A673 (cell line): ENCODE measurements around the gene KRT80. TPM values are rescaled to one million over a fixed set of nuclear protein-coding genes. Genes with fewer than 3 reads are reported as not detected.

Experiments used
- BruUV-seq: library from RNA; stranded (reverse); fragments of 400-500 nt; replicated peaks from 2 replicates; lab custom pipeline; 2021; lab: Mats Ljungman, UMichigan
- CTCF ChIA-PET: fragments of 300-600 bp; sonication (Branson Sonifier 250); formaldehyde crosslinking; loops from one replicate; lab custom pipeline; 2022; ENCODE audit warnings: antibody characterized with exemption; lab: Charles Lee
- POLR2A ChIA-PET: fragments of 300-600 bp; sonication (Branson Sonifier 250); formaldehyde crosslinking; loops from one replicate; lab custom pipeline; 2022; ENCODE audit warnings: antibody characterized with exemption; ENCODE audit not compliant: low non-redundant PET; lab: Charles Lee
- DNase-seq: peaks from one replicate; pipeline ENCODE4 v3.0.0-alpha.2; 2015; ENCODE audit warnings: low spot score
- H3K27ac ChIP-seq: fragments of 200-600 bp; sonication (generic); 2 replicates; pipeline ENCODE4 v1.5.1; 2016; ENCODE audit warnings: mixed run types, low read depth, mild to moderate bottlenecking, mixed read lengths, antibody characterized with exemption, low read length; ENCODE audit not compliant: poor library complexity, severe bottlenecking
- H3K27me3 ChIP-seq: fragments of 200-600 bp; sonication (generic); replicated peaks from 2 replicates; pipeline ENCODE4 v1.6.1; 2017; ENCODE audit warnings: mixed run types, low read depth, mild to moderate bottlenecking, mixed read lengths, antibody characterized with exemption, low read length; ENCODE audit not compliant: insufficient read depth, poor library complexity
- H3K36me3 ChIP-seq: fragments of 200-600 bp; sonication (generic); 2 replicates; pipeline ENCODE4 v1.6.1; 2016; ENCODE audit warnings: mixed run types, mild to moderate bottlenecking, mixed read lengths, antibody characterized with exemption, low read length; ENCODE audit not compliant: insufficient read depth, poor library complexity, severe bottlenecking
- H3K4me1 ChIP-seq: fragments of 200-600 bp; sonication (generic); 2 replicates; pipeline ENCODE4 v1.6.1; 2017; ENCODE audit warnings: mixed run types, mild to moderate bottlenecking, mixed read lengths, antibody characterized with exemption, low read length; ENCODE audit not compliant: insufficient read depth, poor library complexity, severe bottlenecking
- H3K4me3 ChIP-seq: fragments of 200-600 bp; sonication (generic); 2 replicates; pipeline ENCODE4 v1.5.1; 2016; ENCODE audit warnings: low read depth, mixed run types, mild to moderate bottlenecking, mixed read lengths, low read length; ENCODE audit not compliant: poor library complexity, severe bottlenecking
- H3K9me3 ChIP-seq: fragments of 200-600 bp; sonication (generic); 2 replicates; pipeline ENCODE4 v1.6.1; 2016; ENCODE audit warnings: mixed run types, low read depth, mild to moderate bottlenecking, mixed read lengths, antibody characterized with exemption, low read length; ENCODE audit not compliant: poor library complexity, severe bottlenecking
- CTCF ChIP-seq: fragments of 300-800, 200-600 bp; sonication (generic); conservative IDR thresholded peaks from 2 replicates; pipeline ENCODE4 v1.5.1; 2017; ENCODE audit warnings: low read depth, mild to moderate bottlenecking, antibody characterized with exemption, low read length, moderate library complexity, mixed read lengths
- EZH2 ChIP-seq: fragments of 200-600 bp; sonication (generic); IDR thresholded peaks from 2 replicates; pipeline ENCODE4 v1.6.1; 2017; ENCODE audit warnings: borderline replicate concordance, low read depth, mild to moderate bottlenecking, mixed read lengths, antibody characterized with exemption, low read length; ENCODE audit not compliant: poor library complexity, severe bottlenecking
- intact Hi-C: fragments of 100-400 bp; cut with micrococcal nuclease; formaldehyde crosslinking; loops from one replicate; pipeline ENCODE4 v1.10.0; 2022; ENCODE audit not compliant: unreplicated experiment
- total RNA-seq: library from RNA; stranded (reverse); gene quantifications from 2 replicates; pipeline ENCODE4 v1.2.3, GENCODE V29; 2021

The KRT80 gene
- total RNA-seq, 1 experiment from 2014 or later, result 1.0 TPM

GRCh38 chr12:52173526-52173925 is 18.3 kb downstream of the KRT80 start:
- intact Hi-C loops, result no loop called here
- no peaks in the 10 kb centered on the region for H3K9me3 ChIP-seq
- no peaks in the 10 kb centered on the region for H3K36me3 ChIP-seq
- CTCF ChIA-PET, result no interaction called here
- no peak for DNase-seq
- H3K4me3 ChIP-seq, result no peak overlapping the region
- H3K27ac ChIP-seq, result no peak overlapping the region
- no TSS peak for BruUV-seq
- H3K27me3 ChIP-seq, result no peaks in the 10 kb centered on the region
- peaks cover 18% of the 10 kb centered on the region for H3K4me1 ChIP-seq
- TF ChIP-seq EZH2 (no peak), CTCF (no peak)
- POLR2A ChIA-PET, result no interaction called here

GRCh38 chr12:52172956-52173355 is 18.9 kb downstream of the KRT80 start:
- BruUV-seq, result no TSS peak
- Histone ChIP-seq H3K4me3 (no peak overlapping the region), H3K4me1 (peaks cover 18% of the 10 kb centered on the region), H3K27me3 (no peaks in the 10 kb centered on the region), H3K9me3 (no peaks in the 10 kb centered on the region), H3K36me3 (no peaks in the 10 kb centered on the region), H3K27ac (no peak overlapping the region)
- intact Hi-C loops, result no loop called here
- TF ChIP-seq CTCF (no peak), EZH2 (no peak)
- DNase-seq, result no peak
- ChIA-PET POLR2A (no interaction called here), CTCF (no interaction called here)

- Histone ChIP-seq H3K4me1 (peaks cover 18% of the 10 kb centered on the region), H3K9me3 (no peaks in the 10 kb centered on the region), H3K27ac (no peak overlapping the region), H3K27me3 (no peaks in the 10 kb centered on the region), H3K4me3 (no peak overlapping the region), H3K36me3 (no peaks in the 10 kb centered on the region)
- no peak for DNase-seq
- BruUV-seq, result no TSS peak
- POLR2A ChIA-PET, result no interaction called here
- intact Hi-C loops, result no loop called here
- CTCF ChIA-PET, result no interaction called here
- no peak for TF ChIP-seq EZH2
- peak; percentile 65 for TF ChIP-seq CTCF
Measured at GRCh38 chr12:52171950-52172512, 19.8 kb downstream of the KRT80 start.
